H1 (cell line): ENCODE results near the gene CACNA2D3. TPM values are rescaled to one million over a fixed set of nuclear protein-coding genes. Genes with fewer than 3 reads are reported as not detected.

ENCODE experiments used
- CTCF ChIA-PET: fragments of 300-600 bp; sonication (Branson Sonifier 250); formaldehyde crosslinking; loops from one replicate; lab custom pipeline; 2021; ENCODE audit not compliant: partially characterized antibody; lab: Charles Lee
- POLR2A ChIA-PET: fragments of 300-600 bp; sonication (Branson Sonifier 250); formaldehyde crosslinking; loops from one replicate; lab custom pipeline; 2021; ENCODE audit warnings: inconsistent platforms; ENCODE audit not compliant: partially characterized antibody; lab: Charles Lee
- DNase-seq, 2 experiments: peaks; one replicate each; pipeline versions ENCODE4 v3.0.0 to v3.0.0-alpha.2; 2010 to 2022; ENCODE audit warnings: low spot score in 2 of 2, low read depth in 1 of 2, mixed read lengths in 1 of 2
- FAIRE-seq: peaks from 2 replicates; lab custom pipeline; 2011; peaks lifted over from hg19 to GRCh38; lab: Jason Lieb, UNC
- H2AFZ ChIP-seq: 2 replicates; pipeline ENCODE4 v1.8.1; 2012; ENCODE audit warnings: low read length, inconsistent platforms
- H2AK5ac ChIP-seq: 2 replicates; pipeline ENCODE4 v1.6.1; 2013; ENCODE audit warnings: low read depth, low read length
- H2BK120ac ChIP-seq: replicated peaks from 2 replicates; pipeline ENCODE3; 2013; ENCODE audit warnings: low read depth, low read length, inconsistent platforms
- H2BK12ac ChIP-seq: 2 replicates; pipeline ENCODE4 v1.6.1; 2013; ENCODE audit warnings: low read depth, low read length
- H2BK15ac ChIP-seq: 2 replicates; pipeline ENCODE4 v1.6.1; 2013; ENCODE audit warnings: low read length
- H2BK20ac ChIP-seq: 2 replicates; pipeline ENCODE4 v1.6.1; 2013; ENCODE audit warnings: low read length
- H2BK5ac ChIP-seq: 2 replicates; pipeline ENCODE4 v1.6.1; 2013; ENCODE audit warnings: low read depth, low read length
- H3K14ac ChIP-seq: 2 replicates; pipeline ENCODE4 v1.6.1; 2013; ENCODE audit warnings: inconsistent platforms; ENCODE audit not compliant: insufficient read length
- H3K18ac ChIP-seq: 2 replicates; pipeline ENCODE4 v1.6.1; 2013; ENCODE audit warnings: low read length; ENCODE audit errors: extremely low read depth
- H3K23ac ChIP-seq: 2 replicates; pipeline ENCODE4 v1.6.1; 2013; ENCODE audit warnings: inconsistent platforms; ENCODE audit not compliant: insufficient read length
- H3K23me2 ChIP-seq: 2 replicates; pipeline ENCODE4 v1.6.1; 2013; ENCODE audit warnings: low read depth, low read length
- H3K27ac ChIP-seq: 2 replicates; pipeline ENCODE4 v1.6.1; 2011; ENCODE audit warnings: low read depth, low read length, inconsistent platforms
- H3K27me3 ChIP-seq, 4 experiments: replicated peaks in 1 of 4; 1 replicate in 1 of 4; 2 replicates in 3 of 4; pipeline versions ENCODE4 v1.6.1 to v1.8.1; 2011 to 2013; ENCODE audit warnings: low read length in 3 of 4, mild to moderate bottlenecking in 3 of 4, inconsistent platforms in 2 of 4, mixed read lengths in 2 of 4, moderate library complexity in 1 of 4; ENCODE audit not compliant: control insufficient read depth in 3 of 4, insufficient read depth in 3 of 4; ENCODE audit errors: extremely low read depth in 1 of 4
- H3K36me3 ChIP-seq, 4 experiments: 2 replicates each; pipeline versions ENCODE4 v1.6.1 to v1.8.1; 2011 to 2013; ENCODE audit warnings: mild to moderate bottlenecking in 4 of 4, low read length in 3 of 4, moderate library complexity in 2 of 4, control low read depth in 1 of 4, inconsistent platforms in 1 of 4; ENCODE audit not compliant: insufficient read depth in 4 of 4, control insufficient read depth in 2 of 4
- H3K4ac ChIP-seq: replicated peaks from 2 replicates; pipeline ENCODE3; 2013; ENCODE audit warnings: low read length, low read depth, mixed read lengths, inconsistent platforms; ENCODE audit not compliant: insufficient read length
- H3K4me1 ChIP-seq, 4 experiments: replicated peaks in 1 of 4; 1 replicate in 1 of 4; 2 replicates in 3 of 4; pipeline versions ENCODE4 v1.6.1 to v1.8.1; 2011 to 2013; ENCODE audit warnings: low read length in 3 of 4, inconsistent platforms in 2 of 4, mixed read lengths in 1 of 4; ENCODE audit not compliant: insufficient read depth in 4 of 4, control insufficient read depth in 3 of 4
- H3K4me2 ChIP-seq, 2 experiments: 2 replicates each; pipeline versions ENCODE4 v1.6.1 to v1.8.1; 2011 to 2013; ENCODE audit warnings: low read depth in 2 of 2, low read length in 2 of 2, control low read depth in 1 of 2, inconsistent platforms in 1 of 2, mild to moderate bottlenecking in 1 of 2; ENCODE audit not compliant: insufficient read depth in 1 of 2
- H3K4me3 ChIP-seq, 4 experiments: fragments of 200-600, 300-600 bp in 1 of 4; sonication (generic), shearing (Covaris generic), sonication (Bioruptor Twin) in 1 of 4; 2 replicates each; pipeline versions ENCODE4 v1.5.1 to v1.8.1; 2011 to 2016; ENCODE audit warnings: low read length in 4 of 4, low read depth in 3 of 4, control low read depth in 2 of 4, inconsistent platforms in 2 of 4, mild to moderate bottlenecking in 2 of 4, mixed read lengths in 1 of 4, moderate library complexity in 1 of 4; ENCODE audit not compliant: insufficient read depth in 2 of 4; ENCODE audit errors: extremely low read depth in 1 of 4
- H3K56ac ChIP-seq: replicated peaks from 2 replicates; pipeline ENCODE3; 2013; ENCODE audit warnings: low read depth, mild to moderate bottlenecking, mixed read lengths, low read length, inconsistent platforms; ENCODE audit not compliant: insufficient read length
- H3K79me1 ChIP-seq: 2 replicates; pipeline ENCODE4 v1.6.1; 2013; ENCODE audit warnings: low read depth, low read length, control low read depth
- H3K79me2 ChIP-seq, 2 experiments: 2 replicates each; pipeline versions ENCODE4 v1.6.1 to v1.8.1; 2012 to 2013; ENCODE audit warnings: low read length in 2 of 2, mild to moderate bottlenecking in 2 of 2, inconsistent platforms in 1 of 2; ENCODE audit not compliant: insufficient read depth in 2 of 2, control insufficient read depth in 1 of 2
- H3K9ac ChIP-seq, 4 experiments: replicated peaks in 1 of 4; 1 replicate in 1 of 4; 2 replicates in 3 of 4; pipeline versions ENCODE4 v1.6.1 to v1.8.1; 2011 to 2013; ENCODE audit warnings: low read depth in 3 of 4, low read length in 3 of 4, control low read depth in 2 of 4, mild to moderate bottlenecking in 2 of 4, moderate library complexity in 2 of 4, inconsistent platforms in 1 of 4; ENCODE audit errors: extremely low read depth in 1 of 4
- H3K9me3 ChIP-seq, 2 experiments: 2 replicates each; pipeline versions ENCODE4 v1.6.1 to v1.8.1; 2012 to 2013; ENCODE audit warnings: mild to moderate bottlenecking in 2 of 2, moderate library complexity in 2 of 2, control low read depth in 1 of 2, inconsistent platforms in 1 of 2, low read depth in 1 of 2, low read length in 1 of 2, mixed read lengths in 1 of 2; ENCODE audit not compliant: insufficient read depth in 2 of 2
- H4K20me1 ChIP-seq, 2 experiments: replicated peaks in 1 of 2; 2 replicates each; pipeline versions ENCODE3 to v1.8.1; 2011 to 2013; ENCODE audit warnings: inconsistent platforms in 2 of 2, low read length in 2 of 2, mild to moderate bottlenecking in 1 of 2; ENCODE audit not compliant: insufficient read depth in 2 of 2, control insufficient read depth in 1 of 2
- H4K5ac ChIP-seq: 2 replicates; pipeline ENCODE4 v1.6.1; 2013; ENCODE audit warnings: low read length, low read depth, mixed read lengths, inconsistent platforms; ENCODE audit not compliant: insufficient read length
- H4K8ac ChIP-seq: 2 replicates; pipeline ENCODE4 v1.8.0; 2013; ENCODE audit warnings: mild to moderate bottlenecking, moderate library complexity, low read length, inconsistent platforms; ENCODE audit not compliant: insufficient read depth; ENCODE audit errors: extremely low read depth
- H4K91ac ChIP-seq: replicated peaks from 2 replicates; pipeline ENCODE3; 2013; ENCODE audit warnings: low read length, mixed read lengths, inconsistent platforms; ENCODE audit not compliant: insufficient read length
- BRCA1 ChIP-seq: IDR thresholded peaks from 2 replicates; pipeline ENCODE4 v1.6.1; 2012; ENCODE audit warnings: low read depth, low read length, improper control_type of control experiment
- CREB1 ChIP-seq: IDR thresholded peaks from 2 replicates; pipeline ENCODE4 v1.6.1; 2012; ENCODE audit warnings: inconsistent platforms
- EZH2 ChIP-seq: fragments of 200-600 bp; sonication (generic); IDR thresholded peaks from 2 replicates; pipeline ENCODE4 v1.7.1; 2012; ENCODE audit warnings: low read depth, mild to moderate bottlenecking, moderate library complexity, low read length, inconsistent platforms; ENCODE audit not compliant: severe bottlenecking
- HDAC2 ChIP-seq, 2 experiments: fragments of 300-600 bp in 1 of 2; sonication (generic) in 1 of 2; IDR thresholded peaks; 2 replicates each; pipeline ENCODE4 v1.6.1; 2011 to 2012; ENCODE audit warnings: low read depth in 2 of 2, low read length in 2 of 2, mild to moderate bottlenecking in 2 of 2, moderate library complexity in 2 of 2, borderline replicate concordance in 1 of 2, inconsistent platforms in 1 of 2
- MAX ChIP-seq: IDR thresholded peaks from 2 replicates; pipeline ENCODE4 v1.6.1; 2012; ENCODE audit warnings: inconsistent platforms
- RAD21 ChIP-seq, 2 experiments: IDR thresholded peaks in 1 of 2; conservative IDR thresholded peaks in 1 of 2; 2 replicates each; pipeline ENCODE4 v1.6.1; 2011; ENCODE audit warnings: low read depth in 2 of 2, low read length in 2 of 2, improper control_type of control experiment in 1 of 2, inconsistent platforms in 1 of 2, mild to moderate bottlenecking in 1 of 2, moderate library complexity in 1 of 2
- SAP30 ChIP-seq: fragments of 300-600 bp; sonication (generic); IDR thresholded peaks from 2 replicates; pipeline ENCODE4 v1.7.1; 2012; ENCODE audit warnings: low read length, moderate library complexity, mild to moderate bottlenecking, inconsistent platforms; ENCODE audit not compliant: insufficient read depth, insufficient replicate concordance
- SRF ChIP-seq: IDR thresholded peaks from 2 replicates; pipeline ENCODE4 v1.6.1; 2011; ENCODE audit warnings: mild to moderate bottlenecking, low read depth, low read length, moderate library complexity
- TAF1 ChIP-seq: IDR thresholded peaks from 2 replicates; pipeline ENCODE4 v1.6.1; 2011; ENCODE audit warnings: mild to moderate bottlenecking, low read depth, low read length
- TEAD4 ChIP-seq: IDR thresholded peaks from 2 replicates; pipeline ENCODE4 v1.6.1; 2012; ENCODE audit warnings: low read depth, low read length, inconsistent platforms, mixed read lengths
- USF2 ChIP-seq: IDR thresholded peaks from 2 replicates; pipeline ENCODE4 v1.6.1; 2011; ENCODE audit warnings: low read length, improper control_type of control experiment
- WGBS, 2 experiments: shearing (Covaris generic) in 1 of 2; methylation state at CpG; one replicate each; pipeline versions ENCODE4 v1.1.6 to v1.1.7; 2013 to 2015; ENCODE audit warnings: low lambda C conversion rate in 2 of 2, mixed read lengths in 2 of 2, inconsistent platforms in 1 of 2, low coverage in 1 of 2, missing lambda C conversion rate in 1 of 2; ENCODE audit not compliant: insufficient replicate concordance in 2 of 2, insufficient coverage in 1 of 2, insufficient read length in 1 of 2; ENCODE audit errors: extremely low coverage in 1 of 2, missing lambda C conversion rate in 1 of 2; 5-methylcytosine and 5-hydroxymethylcytosine counted together
- polyA plus RNA-seq, 7 experiments: library from polyadenylated mRNA; depleted of rRNA in 3 of 7; stranded (reverse) in 5 of 7; unstranded in 2 of 7; fragments of >200 nt in 5 of 7; fragments of 200-250 nt in 2 of 7; gene quantifications; 1 replicate in 5 of 7; 2 replicates in 1 of 7; 4 replicates in 1 of 7; pipeline versions ENCODE4 v1.2.1 to v1.2.3, GENCODE V29; 2011 to 2013; ENCODE audit warnings: missing spikeins in 2 of 7, mixed read lengths in 2 of 7
- total RNA-seq: library from RNA; stranded (reverse); fragmentation: NEBNext Ultra II Directional; extraction: Animal tissue kit (Norgen Biotek cat#: 25700); gene quantifications from 2 replicates; pipeline ENCODE4 v1.2.1, GENCODE V29; 2021

CACNA2D3 gene
- total and polyA plus RNA-seq, 2 of the 8 experiments (the other 6 are each of a cell fraction or from before 2014, with no cell fraction given), result 1.5 to 1.8 TPM

DNA sequence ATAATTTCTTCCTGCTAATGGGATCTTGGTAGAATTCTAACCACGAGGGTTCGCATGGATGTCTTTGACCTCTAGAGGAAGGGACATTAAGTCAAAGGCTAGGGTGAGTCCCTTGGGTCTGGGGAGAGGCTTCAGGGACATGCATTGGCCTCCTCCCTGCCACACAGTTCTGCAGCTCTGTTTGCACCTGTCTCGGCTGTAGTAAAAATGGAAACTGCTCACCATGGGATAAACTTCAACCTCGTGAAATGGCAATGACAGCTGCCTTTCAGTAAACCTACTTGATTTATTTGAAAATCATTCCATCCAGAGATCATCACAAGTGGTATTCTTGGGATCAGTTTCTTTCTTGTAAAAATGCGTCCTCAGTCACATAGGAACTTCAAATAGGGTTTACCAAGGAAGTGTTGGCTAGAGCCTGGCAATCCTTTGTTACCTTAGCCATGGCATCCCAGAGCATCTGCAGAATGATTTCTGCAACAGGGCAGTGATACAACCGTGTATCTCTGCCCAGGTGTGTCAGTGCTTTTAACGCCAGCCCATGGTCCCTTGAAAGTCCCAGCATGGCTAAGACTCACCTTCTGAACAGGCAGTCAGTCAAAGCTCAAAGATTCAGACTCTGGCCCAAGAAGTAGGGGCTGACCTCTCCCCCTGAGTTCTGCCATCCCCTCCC lies 819.5 kb downstream of the CACNA2D3 start:
- H4K8ac ChIP-seq, result no peak overlapping the region
- WGBS, 2 experiments, result 91% methylated on average over 7 of the region's 7 CpGs; no CpG with 5 or more reads in 1 of the 2 experiments
- FAIRE-seq, result no peak
- no peak for TF ChIP-seq SRF
- TF ChIP-seq SAP30, result no peak
- TF ChIP-seq EZH2, result no peak
- no peak for TF ChIP-seq BRCA1
- TF ChIP-seq TEAD4, result no peak
- TF ChIP-seq CREB1, result no peak
- TF ChIP-seq HDAC2 (IDR thresholded peaks at IDR 0.05; ENCODE audit: borderline replicate concordance in 1 of 2, low read depth in 2 of 2, low read length in 2 of 2), result no peak
- no peak for TF ChIP-seq TAF1
- TF ChIP-seq RAD21 (IDR thresholded peaks at IDR 0.05 in 1 of 2, conservative IDR thresholded peaks at IDR 0.05 in 1 of 2; ENCODE audit: low read depth in 2 of 2, low read length in 2 of 2), result no peak
- no peak for TF ChIP-seq MAX
- no peak for TF ChIP-seq USF2

More for the DNA sequence above, 819.5 kb downstream of the CACNA2D3 start:
- Histone ChIP-seq H3K4me2 (no peak overlapping the region), H3K23me2 (no peaks in the 10 kb centered on the region), H3K79me2 (no peaks in the 10 kb centered on the region), H3K14ac (no peak overlapping the region), H2BK20ac (no peak overlapping the region), H4K91ac (no peak overlapping the region), H3K36me3 (no peaks in the 10 kb centered on the region), H2AK5ac (no peak overlapping the region), H2BK5ac (no peak overlapping the region), H3K18ac (no peak overlapping the region), H2BK15ac (no peak overlapping the region), H3K4ac (no peak overlapping the region), H3K9ac (no peak overlapping the region), H3K4me3 (no peak overlapping the region), H3K79me1 (no peaks in the 10 kb centered on the region), H2AFZ (no peak overlapping the region), H2BK120ac (no peak overlapping the region), H3K56ac (no peak overlapping the region), H4K5ac (no peak overlapping the region), H3K23ac (no peak overlapping the region), H3K27ac (no peak overlapping the region), H3K27me3 (no peaks in the 10 kb centered on the region), H4K20me1 (no peaks in the 10 kb centered on the region), H3K9me3 (no peaks in the 10 kb centered on the region), H2BK12ac (no peak overlapping the region), H3K4me1 (no peaks in the 10 kb centered on the region; a peak in 1 of 7 replicates)
- CTCF ChIA-PET, result no interaction called here
- POLR2A ChIA-PET, result no interaction called here
- no peak for DNase-seq
